NCI-H2227 (cell line): Measurements from ENCODE around the gene CERS4.
"Not testable (repeated sequence)": the region's sequence is repeated elsewhere in the genome, so short reads cannot be mapped to it uniquely, and the experiment has no call there.

ENCODE experiments used
- DNase-seq: peaks from one replicate; lab custom pipeline; 2025; ENCODE audit not compliant: unreplicated experiment; lab: John Stamatoyannopoulos, UW

Gene CERS4

GRCh38 chr19:8261347-8261746 is 52.2 kb downstream of the CERS4 start:
- DNase-seq: no peak

GRCh38 chr19:8261881-8262280 is 52.7 kb downstream of the CERS4 start:
- DNase-seq: no peak

GRCh38 chr19:8262431-8262830 is 53.3 kb downstream of the CERS4 start:
- DNase-seq: no peak

- not testable (repeated sequence) for DNase-seq
Measured at GRCh38 chr19:8264248-8264647, 55.1 kb downstream of the CERS4 start.

GRCh38 chr19:8265872-8266271 is 56.7 kb downstream of the CERS4 start:
- DNase-seq: no peak

GRCh38 chr19:8269724-8270123 is 60.6 kb downstream of the CERS4 start:
- no peak for DNase-seq

GRCh38 chr19:8276508-8276907 is 67.3 kb downstream of the CERS4 start:
- DNase-seq: not testable (repeated sequence)

- not testable (repeated sequence) for DNase-seq
Measured at GRCh38 chr19:8291337-8291736, 82.2 kb downstream of the CERS4 start.

- no peak for DNase-seq
Measured at GRCh38 chr19:8302357-8302691, 93.2 kb downstream of the CERS4 start.

GRCh38 chr19:8302734-8303133 is 93.6 kb downstream of the CERS4 start:
- DNase-seq: no peak

GRCh38 chr19:8304841-8305621 is 95.9 kb downstream of the CERS4 start:
- no peak for DNase-seq

- DNase-seq: no peak
Measured at GRCh38 chr19:8305798-8306197, 96.6 kb downstream of the CERS4 start.

- no peak for DNase-seq
Measured at GRCh38 chr19:8306235-8307054, 97.3 kb downstream of the CERS4 start.

- no peak for DNase-seq
Measured at GRCh38 chr19:8307400-8307964, 98.3 kb downstream of the CERS4 start.

GRCh38 chr19:8307965-8308866 is 99.0 kb downstream of the CERS4 start, which contains the start of gene CD320:
TSS of gene CD320 (minus strand) at chr19:8308358. CDS start at chr19:8308290, 68 bp downstream.
- DNase-seq: peak; percentile 93

GRCh38 chr19:8308891-8309291 is 99.7 kb downstream of the CERS4 start:
- no peak for DNase-seq

GRCh38 chr19:8310342-8311055 is 101.3 kb downstream of the CERS4 start:
- no peak for DNase-seq

- DNase-seq: no peak
Measured at GRCh38 chr19:8311461-8312260, 102.5 kb downstream of the CERS4 start.
